CD14-positive monocyte (primary cell): ENCODE results near the gene NASP. TPM values are rescaled to one million over a fixed set of nuclear protein-coding genes. Genes with fewer than 3 reads are reported as not detected.

Source experiments
- DNase-seq, 3 donors: peaks; one replicate each; pipeline ENCODE4 v3.0.0-alpha.2; 2011 to 2022
- H2AFZ ChIP-seq: 2 replicates; pipeline ENCODE4 v1.6.0; 2012; ENCODE audit warnings: mild to moderate bottlenecking, low read depth, low read length, inconsistent platforms; ENCODE audit not compliant: insufficient read depth, poor library complexity, severe bottlenecking
- H3K27ac ChIP-seq, 2 donors: 1 replicate in 1 of 2; 2 replicates in 1 of 2; pipeline ENCODE4 v1.5.1; 2012 to 2013; ENCODE audit warnings: low read length in 2 of 2, control low read depth in 1 of 2, inconsistent platforms in 1 of 2, low read depth in 1 of 2, mild to moderate bottlenecking in 1 of 2
- H3K27me3 ChIP-seq, 2 donors: one replicate each; pipeline versions ENCODE4 v1.6.0 to v1.6.1; 2011 to 2013; ENCODE audit warnings: low read length in 2 of 2; ENCODE audit not compliant: control insufficient read depth in 2 of 2, insufficient read depth in 2 of 2
- H3K36me3 ChIP-seq, 2 donors: replicated peaks in 1 of 2; 1 replicate in 1 of 2; 2 replicates in 1 of 2; pipeline versions ENCODE4 v1.5.1 to v1.6.1; 2012 to 2013; ENCODE audit warnings: low read length in 2 of 2, control low read depth in 1 of 2, inconsistent platforms in 1 of 2, mild to moderate bottlenecking in 1 of 2; ENCODE audit not compliant: insufficient read depth in 2 of 2, control insufficient read depth in 1 of 2
- H3K4me1 ChIP-seq, 2 donors: 1 replicate in 1 of 2; 2 replicates in 1 of 2; pipeline versions ENCODE4 v1.5.1 to v1.6.1; 2012 to 2013; ENCODE audit warnings: low read length in 2 of 2, control low read depth in 1 of 2, inconsistent platforms in 1 of 2, mild to moderate bottlenecking in 1 of 2, moderate library complexity in 1 of 2; ENCODE audit not compliant: insufficient read depth in 2 of 2, control insufficient read depth in 1 of 2
- H3K4me2 ChIP-seq: replicated peaks from 2 replicates; pipeline ENCODE3; 2012; ENCODE audit warnings: low read length, moderate library complexity, mild to moderate bottlenecking; ENCODE audit not compliant: poor library complexity, severe bottlenecking; ENCODE audit errors: extremely low read depth
- H3K4me3 ChIP-seq, 3 experiments: fragments of 200-600 bp in 1 of 3; sonication (generic) in 1 of 3; replicated peaks in 1 of 3; 1 replicate in 2 of 3; 2 replicates in 1 of 3; pipeline ENCODE4 v1.5.1; 2011 to 2013; ENCODE audit warnings: low read length in 3 of 3, mild to moderate bottlenecking in 3 of 3, control low read depth in 2 of 3, low read depth in 2 of 3, inconsistent platforms in 1 of 3, moderate library complexity in 1 of 3
- H3K79me2 ChIP-seq: 2 replicates; pipeline ENCODE4 v1.6.0; 2012; ENCODE audit warnings: mild to moderate bottlenecking, control low read depth, inconsistent platforms, low read length, moderate library complexity; ENCODE audit not compliant: insufficient read depth
- H3K9ac ChIP-seq: 2 replicates; pipeline ENCODE4 v1.6.0; 2017; ENCODE audit warnings: low read length, mild to moderate bottlenecking; ENCODE audit not compliant: insufficient read depth, poor library complexity, severe bottlenecking
- H3K9me3 ChIP-seq, 2 donors: replicated peaks in 1 of 2; 1 replicate in 1 of 2; 2 replicates in 1 of 2; pipeline versions ENCODE4 v1.5.1 to v1.6.1; 2012 to 2013; ENCODE audit warnings: low read length in 2 of 2, control low read depth in 1 of 2; ENCODE audit not compliant: control insufficient read depth in 1 of 2, insufficient read depth in 1 of 2
- H4K20me1 ChIP-seq: 2 replicates; pipeline ENCODE4 v1.6.0; 2012; ENCODE audit warnings: mild to moderate bottlenecking, low read length, control low read depth, moderate library complexity; ENCODE audit not compliant: insufficient read depth
- H3K27ac Mint-ChIP-seq, 7 donors: one replicate each; pipeline ENCODE4 v1.8.0; 2020; ENCODE audit warnings: mild to moderate bottlenecking in 7 of 7, mixed read lengths in 7 of 7, moderate library complexity in 6 of 7, inconsistent platforms in 2 of 7
- H3K27me3 Mint-ChIP-seq, 3 donors: one replicate each; pipeline ENCODE4 v1.8.0; 2021 to 2022; ENCODE audit warnings: low read depth in 3 of 3, mild to moderate bottlenecking in 3 of 3, mixed read lengths in 3 of 3, moderate library complexity in 3 of 3, inconsistent platforms in 1 of 3
- H3K36me3 Mint-ChIP-seq, 2 donors: one replicate each; pipeline ENCODE4 v1.8.0; 2020; ENCODE audit warnings: mixed read lengths in 2 of 2, inconsistent platforms in 1 of 2, mild to moderate bottlenecking in 1 of 2
- H3K4me1 Mint-ChIP-seq: one replicate; pipeline ENCODE4 v1.8.0; 2020; ENCODE audit warnings: mild to moderate bottlenecking, mixed read lengths
- H3K4me3 Mint-ChIP-seq, 2 donors: one replicate each; pipeline ENCODE4 v1.8.0; 2020; ENCODE audit warnings: mild to moderate bottlenecking in 2 of 2, mixed read lengths in 2 of 2, moderate library complexity in 1 of 2
- H3K9me3 Mint-ChIP-seq, 7 donors: one replicate each; pipeline ENCODE4 v1.8.0; 2020 to 2022; ENCODE audit warnings: mixed read lengths in 7 of 7, mild to moderate bottlenecking in 6 of 7, moderate library complexity in 6 of 7, inconsistent platforms in 2 of 7
- WGBS: methylation state at CpG from one replicate; pipeline ENCODE4 v1.1.5; 2013; ENCODE audit warnings: missing lambda C conversion rate; ENCODE audit not compliant: insufficient coverage; 5-methylcytosine and 5-hydroxymethylcytosine counted together
- intact Hi-C, 2 donors: fragments of 100-400 bp; cut with micrococcal nuclease; formaldehyde crosslinking; loops; one replicate each; pipeline versions ENCODE4 v1.15.0 to v1.15.1; 2023
- polyA plus RNA-seq, 3 donors: library from polyadenylated mRNA; depleted of rRNA in 1 of 3; unstranded in 2 of 3; stranded (reverse) in 1 of 3; fragments of 300-500 nt in 2 of 3; fragments of >200 nt in 1 of 3; fragmentation: Illumina TruSeq in 2 of 3; gene quantifications; 1 replicate in 2 of 3; 2 replicates in 1 of 3; pipeline ENCODE4 v1.2.3, GENCODE V29; 2012 to 2021
- TF ChIP-seq, protein P1 (sequence below): fragments of 200-600 bp; IDR thresholded peaks from one replicate; pipeline ENCODE4 v1.8.0; 2022; ENCODE audit warnings: antibody characterized with exemption, mild to moderate bottlenecking

Gene NASP
- polyA plus RNA-seq, 3 donors: 24.4 to 44.6 (median 27.5) TPM

DNA sequence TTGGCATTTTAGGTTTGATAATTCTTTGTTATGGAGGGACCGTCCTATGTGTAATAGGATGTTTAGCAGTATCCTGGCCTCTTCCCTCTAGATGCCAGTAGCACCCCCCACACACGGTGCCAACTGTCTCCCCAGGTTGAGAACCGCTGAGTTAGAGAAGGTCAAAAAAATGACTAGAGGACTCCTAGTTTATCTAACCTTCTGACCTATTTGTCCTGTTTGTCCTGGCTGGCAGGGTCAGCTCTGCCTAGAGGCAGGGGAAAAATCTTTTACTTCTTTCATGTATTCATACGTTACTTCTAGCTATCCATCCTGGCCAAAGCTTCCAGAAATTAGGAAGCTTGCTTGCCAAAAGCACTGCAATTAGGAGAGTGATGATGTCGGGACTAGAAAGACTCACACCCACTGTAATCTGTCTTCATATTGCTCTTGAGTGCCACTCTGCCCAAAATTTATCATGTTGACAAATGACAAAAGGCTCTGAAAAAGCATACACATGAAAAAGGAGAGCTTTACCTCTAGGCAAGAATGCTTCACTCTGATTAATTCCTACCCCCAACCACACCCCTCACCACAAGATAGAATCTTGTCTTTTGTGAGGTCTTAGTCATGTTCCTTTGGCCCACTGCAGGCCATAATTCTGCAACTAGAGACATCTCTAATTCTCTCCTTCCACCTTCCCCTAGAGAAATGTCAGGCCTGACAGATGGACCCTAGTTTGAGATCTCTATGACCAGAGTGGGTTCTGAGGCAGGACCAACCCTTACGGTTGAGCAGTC is 47.7 kb upstream of the NASP start:
- TF ChIP-seq, protein P1, sequence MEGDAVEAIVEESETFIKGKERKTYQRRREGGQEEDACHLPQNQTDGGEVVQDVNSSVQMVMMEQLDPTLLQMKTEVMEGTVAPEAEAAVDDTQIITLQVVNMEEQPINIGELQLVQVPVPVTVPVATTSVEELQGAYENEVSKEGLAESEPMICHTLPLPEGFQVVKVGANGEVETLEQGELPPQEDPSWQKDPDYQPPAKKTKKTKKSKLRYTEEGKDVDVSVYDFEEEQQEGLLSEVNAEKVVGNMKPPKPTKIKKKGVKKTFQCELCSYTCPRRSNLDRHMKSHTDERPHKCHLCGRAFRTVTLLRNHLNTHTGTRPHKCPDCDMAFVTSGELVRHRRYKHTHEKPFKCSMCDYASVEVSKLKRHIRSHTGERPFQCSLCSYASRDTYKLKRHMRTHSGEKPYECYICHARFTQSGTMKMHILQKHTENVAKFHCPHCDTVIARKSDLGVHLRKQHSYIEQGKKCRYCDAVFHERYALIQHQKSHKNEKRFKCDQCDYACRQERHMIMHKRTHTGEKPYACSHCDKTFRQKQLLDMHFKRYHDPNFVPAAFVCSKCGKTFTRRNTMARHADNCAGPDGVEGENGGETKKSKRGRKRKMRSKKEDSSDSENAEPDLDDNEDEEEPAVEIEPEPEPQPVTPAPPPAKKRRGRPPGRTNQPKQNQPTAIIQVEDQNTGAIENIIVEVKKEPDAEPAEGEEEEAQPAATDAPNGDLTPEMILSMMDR: no peak
- peaks cover 20% of the 10 kb centered on the region for H3K4me1 Mint-ChIP-seq
- H3K4me3 Mint-ChIP-seq: no peak overlapping the region
- Histone ChIP-seq H3K36me3 (no peaks in the 10 kb centered on the region), H3K4me1 (peaks cover 18 to 33% of the 10 kb centered on the region in 2 donors), H3K9ac (no peak overlapping the region), H3K27ac (no peak overlapping the region), H3K4me2 (no peak overlapping the region), H4K20me1 (no peaks in the 10 kb centered on the region), H2AFZ (no peak overlapping the region), H3K9me3 (no peaks in the 10 kb centered on the region), H3K27me3 (no peaks in the 10 kb centered on the region), H3K79me2 (no peaks in the 10 kb centered on the region), H3K4me3 (no peak overlapping the region)
- no peaks in the 10 kb centered on the region for H3K9me3 Mint-ChIP-seq
- no peak for DNase-seq
- H3K27ac Mint-ChIP-seq: no peak overlapping the region
- peaks cover 2 to 9% (median 4%) of the 10 kb centered on the region in 3 donors for H3K27me3 Mint-ChIP-seq
- no CpG with 5 or more reads among the region's 6 CpGs for WGBS
- intact Hi-C loops: no loop called here
- H3K36me3 Mint-ChIP-seq: no peaks in the 10 kb centered on the region

GRCh38 chr1:45536886-45537285 is 47.0 kb upstream of the NASP start:
- no peaks in the 10 kb centered on the region for H3K9me3 Mint-ChIP-seq
- Histone ChIP-seq H3K4me3 (no peak overlapping the region), H3K4me2 (no peak overlapping the region), H3K4me1 (peaks cover 22 to 34% of the 10 kb centered on the region in 2 donors), H3K9me3 (no peaks in the 10 kb centered on the region), H2AFZ (no peak overlapping the region), H3K9ac (no peak overlapping the region), H4K20me1 (no peaks in the 10 kb centered on the region), H3K36me3 (no peaks in the 10 kb centered on the region), H3K27me3 (no peaks in the 10 kb centered on the region), H3K79me2 (no peaks in the 10 kb centered on the region), H3K27ac (no peak overlapping the region)
- H3K4me1 Mint-ChIP-seq: peaks cover 20% of the 10 kb centered on the region
- no peaks in the 10 kb centered on the region for H3K36me3 Mint-ChIP-seq
- H3K4me3 Mint-ChIP-seq: no peak overlapping the region
- DNase-seq: no peak
- intact Hi-C loops: no loop called here
- 80% methylated on average over 4 of the region's 4 CpGs for WGBS
- peaks cover 2 to 9% (median 4%) of the 10 kb centered on the region in 3 donors for H3K27me3 Mint-ChIP-seq
- H3K27ac Mint-ChIP-seq: peak overlapping the region in 1 of 7 donors; percentile 8
- TF ChIP-seq, protein P1: no peak
